EL (cell line): ENCODE data around the gene LRMDA.
"Not testable (repeated sequence)": the region's sequence is repeated elsewhere in the genome, so short reads cannot be mapped to it uniquely, and the experiment has no call there.

Source experiments
- DNase-seq: peaks from one replicate; pipeline ENCODE4 v3.0.0-alpha.2; 2016

Gene LRMDA

DNA sequence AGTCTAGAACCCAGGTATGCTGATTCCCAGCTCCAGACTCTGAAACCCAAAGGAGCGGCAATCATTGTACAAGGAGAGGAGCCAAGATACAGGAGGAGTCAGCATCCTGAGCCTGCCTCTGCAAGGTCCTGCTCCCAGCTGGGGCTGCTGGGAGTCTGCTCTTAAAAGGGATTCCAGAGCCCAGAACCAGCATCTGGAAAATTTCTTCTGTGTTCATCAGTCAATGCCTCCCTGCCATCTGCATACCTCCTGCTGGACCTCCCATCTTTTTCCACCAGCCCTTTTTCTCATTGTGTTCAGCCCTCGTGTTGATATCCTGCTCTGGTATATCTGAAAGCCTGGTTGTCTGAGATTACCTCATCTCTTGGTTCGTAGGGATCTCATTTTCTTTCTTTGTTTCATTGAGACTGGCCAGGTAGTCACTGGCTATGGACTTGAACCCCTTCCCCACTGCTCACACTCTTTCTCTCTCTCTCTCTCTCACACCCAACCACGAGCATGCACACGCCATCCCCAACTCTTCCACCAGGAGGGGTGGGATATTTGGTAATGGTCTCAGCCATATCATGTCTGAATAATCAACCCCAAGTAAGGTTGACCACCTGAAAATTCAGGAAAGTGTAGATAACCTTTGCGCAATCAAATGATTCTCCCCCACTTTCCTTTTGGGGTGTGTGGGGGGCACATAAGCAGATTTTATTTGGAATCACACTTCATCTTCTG, 608.8 kb downstream of the LRMDA start:
- no peak for DNase-seq

DNA sequence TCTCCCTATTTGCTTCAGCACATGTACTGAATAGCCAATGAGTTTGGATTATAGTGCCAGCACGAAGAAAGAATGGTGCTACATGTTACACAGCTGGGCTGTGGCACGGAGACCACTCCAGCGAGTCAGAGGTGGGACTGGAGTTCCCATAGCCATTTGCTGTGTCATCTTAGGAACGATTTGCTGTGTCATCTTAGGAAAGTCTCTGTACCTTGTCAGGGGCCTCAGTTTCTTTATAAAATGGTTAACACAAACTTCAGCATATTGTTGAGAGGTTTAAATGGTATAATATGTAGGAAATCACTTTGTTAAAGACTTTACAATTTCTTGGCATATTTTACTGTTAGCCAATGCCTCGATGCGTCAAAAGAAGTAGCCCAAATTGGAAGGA, 609.4 kb downstream of the LRMDA start:
- no peak for DNase-seq

DNA sequence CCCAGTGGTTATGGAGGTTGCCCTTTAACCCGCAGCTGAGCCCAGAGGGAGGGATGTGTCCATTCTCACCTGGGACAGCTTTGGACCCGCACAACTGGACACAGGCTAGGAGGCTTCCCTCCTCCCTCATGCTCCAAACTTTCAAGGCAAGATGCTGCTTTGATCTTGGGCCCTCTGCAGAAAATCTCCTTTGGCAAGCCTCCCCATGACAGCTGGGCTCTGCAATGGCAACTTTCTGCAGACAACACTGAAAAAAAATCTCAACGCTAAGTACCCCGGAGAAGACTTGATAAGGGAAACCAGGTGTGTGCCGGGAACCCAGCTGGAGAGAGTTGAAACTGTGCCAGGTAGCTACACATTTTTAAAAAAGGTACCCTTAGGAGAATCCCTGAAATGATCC, 610.1 kb downstream of the LRMDA start:
- DNase-seq = no peak

DNA sequence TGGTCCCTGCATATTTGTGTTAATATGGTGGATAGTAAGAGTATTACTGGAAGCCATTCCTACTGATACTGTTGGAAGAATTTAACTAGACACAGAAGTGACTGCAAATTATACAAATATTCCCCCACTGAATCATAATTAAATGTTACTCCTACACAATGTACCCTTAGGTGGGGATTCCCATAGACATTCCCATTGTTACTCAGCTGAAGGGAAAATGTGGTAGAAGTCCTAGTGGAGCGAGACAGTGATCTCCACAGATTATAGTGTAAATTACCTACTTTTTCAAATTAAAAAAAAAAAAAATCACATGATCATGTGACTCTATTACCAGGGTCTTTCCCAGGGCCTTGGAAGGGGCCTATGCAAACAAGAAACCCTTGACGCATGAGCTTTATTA, 611.8 kb downstream of the LRMDA start:
- DNase-seq = no peak

DNA sequence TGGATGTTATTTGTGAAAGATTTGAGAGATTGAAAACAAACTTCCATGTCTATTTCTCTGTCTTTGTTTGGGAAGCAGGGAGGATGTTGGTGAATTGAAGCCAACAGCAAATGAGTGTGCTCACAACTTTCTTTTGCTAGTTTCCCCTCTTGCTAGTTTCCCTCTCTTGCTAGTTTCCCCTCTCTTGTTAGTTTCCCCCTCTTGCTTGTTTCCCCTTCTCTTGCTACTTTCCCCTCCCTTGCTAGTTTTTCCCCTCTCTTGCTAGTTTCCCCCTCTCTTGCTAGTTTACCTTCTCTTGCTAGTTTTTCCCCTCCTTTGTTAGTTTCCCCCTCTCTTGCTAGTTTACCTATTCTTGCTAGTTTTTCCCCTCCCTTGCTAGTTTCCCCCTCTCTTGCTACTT, 613.3 kb downstream of the LRMDA start:
- no peak for DNase-seq

DNA sequence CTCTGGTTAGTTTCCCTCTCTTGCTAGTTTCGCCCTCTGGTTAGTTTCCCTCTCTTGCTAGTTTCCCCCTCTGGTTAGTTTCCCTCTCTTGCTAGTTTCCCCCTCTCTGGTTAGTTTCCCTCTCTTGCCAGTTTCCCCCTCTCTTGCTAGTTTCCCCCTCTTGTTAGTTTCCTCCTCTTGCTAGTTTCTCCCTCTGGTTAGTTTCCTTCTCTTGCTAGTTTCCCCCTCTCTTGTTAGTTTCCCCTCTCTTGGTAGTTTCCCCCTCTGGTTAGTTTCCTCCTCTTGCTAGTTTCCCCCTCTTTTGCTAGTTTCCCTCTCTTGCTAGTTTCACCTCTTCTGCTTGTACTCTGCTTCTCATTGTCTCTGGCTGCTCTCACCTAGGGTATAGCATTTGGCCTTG, 613.8 kb downstream of the LRMDA start:
- DNase-seq = no peak

DNA sequence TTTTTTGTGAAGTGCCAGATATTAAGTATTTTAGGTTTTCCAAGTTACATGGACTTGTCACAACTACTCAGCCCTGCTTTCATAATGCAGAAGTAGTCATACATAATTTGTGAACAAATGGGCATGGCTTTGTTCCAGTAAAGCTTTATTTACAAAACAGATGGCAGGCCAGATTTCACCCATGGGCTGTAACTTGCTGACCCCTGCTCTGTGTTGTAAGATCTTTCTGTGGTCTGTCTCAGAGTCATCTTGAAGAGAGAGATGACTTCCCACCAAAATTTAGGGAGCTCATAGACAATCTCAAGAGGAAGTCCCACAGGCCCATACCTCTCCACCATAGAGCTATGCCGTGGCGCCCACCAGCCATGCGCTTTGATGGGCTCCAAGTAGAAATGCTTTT, 616.1 kb downstream of the LRMDA start:
- DNase-seq = no peak

DNA sequence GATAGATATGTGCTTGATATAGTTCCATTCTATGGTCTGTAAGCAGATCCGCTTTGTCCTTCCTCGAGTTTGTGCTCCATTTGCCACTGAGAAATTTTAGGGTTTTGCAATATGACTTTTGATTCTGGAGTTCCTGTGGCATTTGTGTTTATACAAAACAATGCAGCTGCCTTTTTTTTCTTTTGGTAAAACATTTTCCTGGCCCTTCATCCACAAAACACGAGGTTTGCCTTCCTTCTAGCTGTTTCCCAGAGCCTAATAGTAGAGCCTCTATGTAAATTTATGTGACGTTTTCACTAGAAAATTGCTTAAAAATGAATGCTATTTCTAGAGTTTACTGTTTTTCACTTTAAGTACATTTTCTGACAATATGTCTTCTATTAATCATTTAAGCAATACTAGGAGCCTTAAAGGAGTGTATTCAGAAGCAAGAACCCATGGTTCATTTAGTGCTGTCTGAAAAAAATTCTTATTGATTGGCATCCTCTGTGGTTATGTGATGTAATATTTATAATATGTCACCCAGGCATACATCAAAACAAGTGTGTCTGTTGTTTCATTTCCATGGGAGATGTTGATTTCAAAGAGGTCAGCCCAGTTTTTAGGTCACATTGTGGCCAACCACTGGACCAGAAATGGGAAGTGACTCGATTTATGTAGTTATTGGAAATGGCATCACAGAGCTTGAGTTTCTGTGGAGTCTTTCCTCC, 618.3 kb downstream of the LRMDA start:
- DNase-seq = no peak

DNA sequence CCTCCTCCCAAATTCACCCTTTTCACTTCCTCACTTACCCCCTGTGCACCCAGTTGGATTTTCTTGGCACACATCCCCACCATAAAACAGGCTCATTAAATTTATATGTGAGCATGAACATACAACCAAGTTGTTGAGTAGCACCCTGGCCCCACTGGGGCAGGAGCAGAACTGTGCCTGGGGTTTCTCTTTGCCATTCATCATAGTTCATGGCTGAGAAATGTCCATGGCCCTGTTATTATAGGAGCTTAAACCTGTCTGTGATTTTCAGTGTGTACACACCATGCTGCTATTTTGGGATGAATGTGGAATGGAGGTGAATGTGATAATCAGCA, 618.8 kb downstream of the LRMDA start:
- no peak for DNase-seq

DNA sequence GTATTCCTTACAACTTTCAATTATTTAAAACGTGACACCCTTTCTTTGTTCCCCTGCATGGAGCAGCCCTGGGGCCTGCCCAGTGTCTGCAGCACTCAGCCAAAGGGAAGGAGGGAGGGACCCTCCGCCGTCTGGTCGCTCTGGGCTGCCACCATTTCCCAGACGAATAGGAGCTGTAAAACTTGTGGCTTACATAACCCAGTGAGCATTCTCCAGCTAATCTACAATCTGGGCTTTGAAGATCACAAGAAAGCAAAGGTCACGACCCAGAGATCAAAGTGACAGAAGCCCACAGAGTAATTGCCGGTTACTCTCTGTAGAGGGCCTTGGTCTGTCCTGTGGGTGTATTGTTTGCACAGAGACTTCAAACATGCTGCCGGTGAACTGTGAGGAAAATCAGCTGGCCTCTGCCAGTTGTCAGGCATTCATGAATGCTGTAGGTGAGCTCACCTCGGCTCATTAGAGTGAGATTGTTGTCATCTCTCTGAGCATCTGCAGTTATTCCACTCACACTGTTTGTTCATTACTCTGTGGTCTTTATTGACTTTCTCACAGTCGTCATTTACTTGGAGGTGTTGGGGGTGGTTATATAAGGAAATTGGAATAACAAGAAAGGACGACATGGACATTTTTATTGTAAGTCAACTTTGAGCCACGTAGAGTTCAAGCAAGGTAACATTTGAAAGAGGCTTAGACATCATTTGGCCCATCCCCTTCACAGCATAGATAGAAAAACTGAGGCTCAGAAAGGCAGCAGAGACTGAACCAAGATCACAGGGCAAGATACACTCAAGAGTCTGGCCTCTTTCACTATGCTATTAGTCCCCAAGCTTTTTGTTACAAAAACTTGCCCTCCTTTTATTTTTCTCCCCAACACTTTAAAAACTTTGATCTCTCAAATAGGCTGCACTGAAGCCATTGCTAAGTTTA, 619.8 kb downstream of the LRMDA start:
- no peak for DNase-seq

DNA sequence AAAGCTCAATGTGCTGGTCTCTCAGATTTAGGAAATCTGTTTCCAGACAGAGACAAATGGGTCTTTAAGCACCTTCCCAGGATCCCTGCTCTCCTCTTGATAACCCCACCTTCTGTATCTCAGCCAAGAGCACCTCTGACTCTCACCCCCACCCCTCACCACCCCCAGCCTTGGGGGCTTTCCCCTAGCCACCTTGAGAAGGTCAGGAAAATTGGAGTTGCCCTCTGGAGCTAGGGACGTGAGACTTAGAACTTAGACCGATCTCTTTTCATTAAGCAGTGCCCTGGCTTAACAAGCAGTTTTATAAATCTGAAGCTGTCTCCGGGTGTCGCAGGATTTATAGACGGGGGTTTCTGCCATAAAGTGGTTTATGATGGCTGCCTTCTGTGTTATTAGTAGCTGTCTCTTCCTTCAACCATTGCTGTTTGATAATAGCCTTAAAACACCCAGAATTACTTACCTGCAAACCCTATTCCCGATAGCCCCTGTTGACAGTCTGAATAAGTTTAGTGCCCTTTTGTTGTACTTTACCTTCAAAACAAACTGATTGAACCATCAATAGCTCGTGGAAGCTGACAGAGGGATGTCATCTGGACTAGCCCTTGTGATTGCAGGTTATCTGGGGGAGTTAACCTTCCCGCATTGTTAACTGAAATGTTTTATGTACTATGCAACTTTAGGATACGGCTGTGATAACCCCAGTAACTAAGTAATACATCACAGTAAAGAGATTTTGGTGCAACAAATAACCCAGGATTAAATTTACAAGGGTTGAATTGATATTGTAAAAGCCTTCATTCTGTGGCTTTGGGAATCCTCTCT, 621.5 kb downstream of the LRMDA start:
- DNase-seq = no peak

DNA sequence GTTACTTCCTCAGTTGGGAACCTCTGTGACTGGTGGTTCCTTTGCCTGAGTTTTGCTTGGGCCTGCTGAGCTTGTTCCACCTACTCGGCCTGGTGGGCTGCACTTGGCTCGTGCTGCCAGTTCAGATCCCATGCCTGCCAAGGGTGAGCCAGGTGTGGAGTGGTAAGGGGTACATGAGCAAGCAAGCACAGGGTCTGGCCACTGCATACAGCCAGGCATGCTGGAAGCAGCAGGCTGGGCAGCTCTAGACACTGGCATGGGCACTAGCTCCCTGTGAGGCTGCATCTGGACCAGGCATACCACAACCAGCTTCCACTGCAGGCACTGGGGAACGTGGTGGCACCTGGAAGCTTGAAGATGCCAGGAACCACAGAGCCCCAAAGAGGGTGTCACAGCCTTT, 624.0 kb downstream of the LRMDA start:
- no peak for DNase-seq

DNA sequence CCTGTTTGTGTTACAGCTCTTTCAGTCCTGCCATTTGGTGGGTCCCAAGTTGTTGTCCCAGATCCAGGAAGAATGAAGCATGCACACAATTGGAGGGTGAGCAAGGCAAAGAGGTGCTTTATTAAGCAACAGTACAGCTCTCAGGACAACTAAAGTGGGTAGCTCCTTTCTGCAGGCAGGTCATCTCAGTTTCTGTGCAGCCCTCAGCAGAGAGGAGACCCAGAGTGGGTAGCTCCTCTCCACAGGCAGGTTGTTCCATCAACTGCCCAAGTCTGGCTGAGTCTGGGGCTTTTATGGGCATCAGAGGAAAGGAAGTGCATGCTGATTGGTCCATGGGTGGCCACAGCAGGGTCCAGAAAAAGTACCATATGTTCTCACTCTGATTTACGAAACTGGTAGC, 624.5 kb downstream of the LRMDA start:
- DNase-seq = no peak

DNA sequence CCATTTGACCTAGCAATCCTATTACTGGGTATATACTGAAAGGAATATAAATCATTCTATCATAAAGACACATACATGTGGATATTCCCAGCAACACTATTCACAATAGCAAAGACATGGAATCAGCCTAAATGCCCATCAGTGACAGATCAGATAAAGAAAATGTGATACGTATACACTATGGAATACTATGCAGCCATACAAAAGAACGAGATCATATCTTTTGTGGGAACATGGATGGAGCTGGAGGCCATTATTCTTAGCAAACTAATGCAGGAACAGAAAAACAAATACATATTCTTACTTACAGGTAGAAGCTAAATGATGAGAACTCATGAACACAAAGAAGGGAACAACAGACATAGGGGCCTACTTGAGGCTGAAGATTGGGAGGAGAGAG, 629.6 kb downstream of the LRMDA start:
- DNase-seq = not testable (repeated sequence)

DNA sequence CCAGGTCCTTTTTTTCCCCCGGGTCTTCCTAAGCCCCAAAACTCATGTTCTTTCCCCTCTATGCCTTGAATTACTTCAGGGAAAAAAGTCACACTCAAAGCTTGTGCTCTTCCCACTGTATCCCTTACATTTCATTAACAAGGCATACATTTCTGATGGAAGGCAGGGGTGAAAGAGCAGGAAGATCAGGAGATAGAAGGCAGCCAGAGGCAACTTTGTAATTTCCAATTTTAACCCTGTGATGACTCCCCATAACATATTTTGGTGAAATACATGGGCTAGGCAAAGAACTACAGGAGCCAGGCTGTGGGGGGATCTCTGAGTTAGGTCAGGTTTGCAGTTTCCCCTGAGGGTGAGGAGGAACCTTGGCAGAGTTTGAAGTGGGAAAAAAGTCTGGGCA, 635.0 kb downstream of the LRMDA start:
- DNase-seq = no peak

DNA sequence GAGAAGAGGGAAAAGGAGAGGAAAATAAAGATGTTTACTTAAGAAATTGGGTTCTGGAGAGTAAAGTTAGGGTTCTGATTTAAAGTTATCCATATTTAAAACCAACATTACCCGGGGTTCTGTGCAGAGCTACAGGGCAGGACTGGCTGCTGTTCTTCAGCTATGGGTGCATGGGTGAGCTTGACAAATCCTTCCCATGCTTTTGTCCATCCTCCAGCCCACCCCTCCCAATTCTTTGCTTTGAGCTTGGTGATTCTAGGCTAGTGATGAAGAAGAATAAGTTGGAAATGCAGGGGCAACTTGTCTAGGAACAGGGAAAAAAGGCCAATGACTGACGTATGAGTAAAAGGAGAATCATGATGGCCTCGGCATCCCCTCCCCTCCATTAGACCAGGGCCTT, 636.0 kb downstream of the LRMDA start:
- DNase-seq = no peak

DNA sequence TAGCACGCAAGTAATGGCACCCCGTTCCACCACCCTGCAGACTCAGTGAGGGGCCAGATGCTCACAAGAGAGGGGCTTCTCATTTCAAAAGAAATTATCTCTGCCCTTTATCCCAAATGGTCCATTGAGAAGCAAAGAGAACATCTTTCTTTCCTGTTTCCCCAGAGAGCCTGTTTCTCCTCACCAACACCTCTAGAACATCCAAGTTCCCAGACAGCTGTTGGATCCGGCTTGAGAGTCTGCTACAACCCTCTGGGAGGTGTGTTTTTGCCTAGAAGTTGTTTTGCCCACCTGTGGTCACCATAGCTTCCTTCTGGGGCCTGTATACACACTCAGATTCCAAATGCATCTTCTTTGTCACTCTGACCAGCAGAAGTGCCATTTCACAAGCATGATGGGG, 637.4 kb downstream of the LRMDA start:
- no peak for DNase-seq

DNA sequence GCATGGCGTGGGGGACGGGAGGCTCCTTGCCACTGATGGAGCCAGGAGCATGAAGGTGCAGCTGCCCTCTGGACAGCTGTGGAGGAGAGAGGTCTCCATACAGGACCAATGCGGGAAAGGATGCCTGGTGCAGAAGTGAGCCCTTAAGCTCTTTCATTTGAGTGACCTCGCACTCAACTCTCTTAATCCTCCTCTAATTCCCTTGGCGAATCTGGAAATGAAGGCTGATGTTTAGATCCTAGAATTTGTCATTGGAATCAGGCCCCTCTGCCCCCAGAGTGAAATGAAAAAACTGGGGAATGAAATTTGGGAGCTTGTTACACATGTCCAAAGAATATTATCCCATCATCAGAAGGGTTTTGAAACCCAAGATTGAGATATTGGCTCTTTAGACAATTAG, 639.5 kb downstream of the LRMDA start:
- DNase-seq = no peak

DNA sequence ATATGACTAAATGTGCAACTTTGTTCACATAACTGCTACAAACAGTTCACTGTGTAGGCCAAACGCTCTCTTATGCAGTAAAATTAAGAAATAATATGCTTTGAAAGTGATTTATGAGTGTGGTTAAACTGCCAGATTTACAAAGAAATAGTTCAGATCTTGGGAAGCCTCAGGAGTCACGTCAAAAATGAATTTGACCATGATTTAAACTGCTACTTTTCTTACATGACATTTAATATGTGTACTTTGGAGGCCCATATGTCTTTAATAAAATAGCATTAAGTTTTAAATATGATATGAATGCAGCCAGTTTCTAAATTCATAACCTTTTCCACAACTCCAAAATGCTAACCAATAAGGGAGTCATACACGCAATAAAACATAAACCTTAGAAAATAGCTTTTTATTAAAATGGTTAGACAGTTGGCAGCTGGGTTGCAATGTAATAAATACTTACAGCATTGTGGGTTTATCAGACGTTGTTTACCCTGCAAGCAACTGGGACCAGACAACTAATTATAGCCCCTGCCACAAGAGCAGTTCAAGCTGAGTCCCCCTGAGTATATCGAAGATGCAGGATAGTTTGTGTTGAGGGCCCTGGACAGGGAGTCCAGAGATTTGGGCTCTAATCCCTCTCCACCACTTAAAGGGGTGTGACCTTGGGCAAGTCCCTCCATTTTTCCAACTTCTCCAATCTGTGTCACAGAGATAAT, 640.4 kb downstream of the LRMDA start:
- DNase-seq = peak; percentile 6

DNA sequence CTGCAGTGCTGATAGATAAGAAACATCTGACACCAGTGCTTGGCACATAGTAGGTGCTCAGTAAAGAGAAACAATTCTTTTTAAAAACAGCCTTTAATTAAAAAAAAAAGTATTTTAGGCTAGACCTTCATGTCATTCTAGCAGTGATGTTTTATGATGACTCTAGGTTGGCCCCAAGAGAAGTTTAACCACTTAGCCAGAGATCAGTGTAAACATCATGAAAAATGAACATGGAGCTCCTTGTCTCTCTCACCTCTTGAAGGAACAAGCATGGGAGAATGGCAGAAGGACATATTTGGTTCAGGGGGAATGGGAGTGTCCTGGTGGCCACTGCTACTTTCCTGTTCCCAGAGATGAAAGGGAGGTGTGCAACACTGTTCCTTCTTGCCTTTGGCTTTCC, 641.0 kb downstream of the LRMDA start:
- DNase-seq = no peak

DNA sequence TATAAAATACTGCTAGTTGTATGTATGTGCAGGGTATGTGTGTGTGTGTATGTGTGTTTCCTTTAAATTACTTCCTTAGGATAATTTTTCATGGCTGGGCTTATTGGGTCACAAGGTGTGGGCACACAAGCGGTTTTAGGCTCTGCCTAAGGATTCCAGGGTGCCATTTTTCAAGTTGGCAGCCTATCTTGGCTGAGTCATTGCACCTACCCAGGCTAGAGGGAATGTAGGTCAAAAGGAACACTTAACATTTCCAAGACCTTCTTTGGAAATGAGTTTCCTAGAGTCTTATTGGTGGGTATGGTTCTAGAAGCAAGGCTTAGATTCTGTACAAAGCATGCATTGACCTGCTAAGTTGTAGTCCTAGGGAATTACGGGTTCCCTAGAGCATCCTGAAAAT, 642.1 kb downstream of the LRMDA start:
- no peak for DNase-seq

DNA sequence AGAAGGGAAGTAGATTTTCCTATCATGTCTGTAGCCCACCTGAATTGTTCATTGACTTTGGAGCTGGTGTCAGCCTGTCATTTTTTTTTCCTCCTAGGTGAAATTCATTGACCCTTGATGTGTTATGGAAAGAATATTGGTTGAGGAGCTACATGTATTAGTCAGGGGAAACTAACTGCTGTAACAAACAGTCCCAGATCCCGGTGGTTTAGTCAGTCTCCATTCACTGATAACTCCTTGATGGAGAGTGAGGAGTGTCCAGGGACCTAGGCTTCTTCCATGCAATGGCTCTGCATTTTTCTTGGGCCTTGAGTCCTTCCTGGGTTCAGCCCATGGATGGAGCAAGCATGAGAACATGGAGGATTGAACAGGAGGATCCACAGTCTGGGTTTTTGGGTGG, 643.2 kb downstream of the LRMDA start:
- no peak for DNase-seq
